ENCODE results near the gene TESK1.
"Not testable (repeated sequence)": the region's sequence is repeated elsewhere in the genome, so short reads cannot be mapped to it uniquely, and the experiment has no call there.

Gene TESK1

GRCh38 chr9:35604578-35605350 is at the start of gene TESK1:
Gene TESK1 (plus strand): TSS chr9:35605262. CDS start chr9:35605620, 358 bp downstream.
- DNase-seq: peak; percentile 60

DNA sequence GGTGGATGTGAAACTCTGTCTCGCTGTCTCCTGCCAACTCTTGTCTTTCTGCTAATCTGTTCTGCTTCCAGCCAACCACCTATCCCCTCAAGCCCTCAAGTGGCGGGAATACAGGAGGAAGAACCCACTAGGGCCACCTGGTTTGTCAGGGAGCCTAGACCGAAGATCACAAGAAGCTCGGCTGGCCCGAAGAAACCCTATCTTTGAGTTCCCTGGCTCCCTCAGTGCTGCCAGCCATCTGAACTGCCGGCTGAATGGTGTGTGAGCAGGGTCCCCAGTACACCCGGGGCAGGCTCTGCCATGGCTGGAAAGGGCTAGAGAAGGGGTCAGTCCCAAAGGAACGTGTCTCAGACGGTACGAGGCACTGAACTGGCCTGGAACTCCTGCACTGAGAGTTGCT is 49.2 kb upstream of the TESK1 start:
- no peak for DNase-seq

DNA sequence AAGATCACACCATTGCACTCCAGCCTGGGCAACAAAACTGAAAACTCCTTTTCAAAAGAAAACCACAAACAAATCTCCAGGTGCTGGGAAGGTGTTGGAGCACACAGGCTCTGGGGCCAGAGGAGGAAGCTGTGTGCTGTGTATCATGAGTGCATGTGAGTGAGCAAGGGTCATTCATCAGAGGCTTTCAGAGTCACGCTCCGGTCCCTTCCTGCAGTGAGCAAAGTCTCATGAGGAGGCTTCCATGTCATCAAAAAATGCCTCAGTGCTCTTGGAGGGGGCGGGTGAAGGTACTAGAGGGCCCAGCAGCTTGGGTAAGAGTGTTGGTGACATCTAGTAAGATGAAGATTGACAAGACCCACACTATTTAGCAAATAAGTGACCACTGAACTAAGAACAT is 48.3 kb upstream of the TESK1 start:
- DNase-seq: no peak

DNA sequence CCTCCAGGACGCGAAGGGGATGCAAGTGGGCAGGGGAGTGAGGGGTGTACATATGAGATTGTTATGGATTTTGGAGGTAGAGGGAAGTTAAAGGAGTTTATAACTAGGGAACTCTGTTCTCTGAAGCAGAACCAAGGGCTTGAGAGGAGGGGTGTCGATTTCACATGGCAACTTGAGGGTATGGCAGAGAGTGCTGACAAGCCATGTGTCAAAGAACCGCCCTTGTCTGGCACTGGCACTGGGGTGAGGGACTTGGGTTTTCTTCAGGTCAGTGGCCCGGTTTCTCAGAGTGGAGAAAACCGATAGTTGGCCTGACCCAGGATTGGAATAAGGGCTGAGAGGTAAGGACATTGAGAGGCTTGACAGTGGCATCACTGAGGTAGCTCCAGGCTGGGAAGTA is 47.7 kb upstream of the TESK1 start:
- DNase-seq: no peak

DNA sequence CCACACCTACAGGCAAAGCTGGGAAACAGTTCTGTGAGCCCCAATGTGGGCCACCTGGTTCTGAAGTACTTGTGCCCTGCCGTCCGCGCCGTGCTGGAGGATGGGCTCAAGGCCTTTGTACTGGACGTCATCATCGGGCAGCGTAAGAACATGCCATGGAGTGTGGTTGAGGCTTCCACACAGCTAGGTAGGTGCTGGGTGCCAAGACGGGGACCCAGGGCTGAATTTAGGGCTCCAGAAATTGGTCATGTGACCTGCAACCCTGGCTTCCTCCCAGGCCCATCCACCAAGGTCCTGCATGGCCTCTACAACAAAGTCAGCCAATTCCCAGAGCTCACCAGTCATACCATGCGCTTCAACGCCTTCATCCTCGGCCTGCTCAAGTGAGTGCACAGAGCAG is 46.9 kb upstream of the TESK1 start:
- DNase-seq: no peak

GRCh38 chr9:35559792-35560530 is 45.1 kb upstream of the TESK1 start:
- DNase-seq: no peak

DNA sequence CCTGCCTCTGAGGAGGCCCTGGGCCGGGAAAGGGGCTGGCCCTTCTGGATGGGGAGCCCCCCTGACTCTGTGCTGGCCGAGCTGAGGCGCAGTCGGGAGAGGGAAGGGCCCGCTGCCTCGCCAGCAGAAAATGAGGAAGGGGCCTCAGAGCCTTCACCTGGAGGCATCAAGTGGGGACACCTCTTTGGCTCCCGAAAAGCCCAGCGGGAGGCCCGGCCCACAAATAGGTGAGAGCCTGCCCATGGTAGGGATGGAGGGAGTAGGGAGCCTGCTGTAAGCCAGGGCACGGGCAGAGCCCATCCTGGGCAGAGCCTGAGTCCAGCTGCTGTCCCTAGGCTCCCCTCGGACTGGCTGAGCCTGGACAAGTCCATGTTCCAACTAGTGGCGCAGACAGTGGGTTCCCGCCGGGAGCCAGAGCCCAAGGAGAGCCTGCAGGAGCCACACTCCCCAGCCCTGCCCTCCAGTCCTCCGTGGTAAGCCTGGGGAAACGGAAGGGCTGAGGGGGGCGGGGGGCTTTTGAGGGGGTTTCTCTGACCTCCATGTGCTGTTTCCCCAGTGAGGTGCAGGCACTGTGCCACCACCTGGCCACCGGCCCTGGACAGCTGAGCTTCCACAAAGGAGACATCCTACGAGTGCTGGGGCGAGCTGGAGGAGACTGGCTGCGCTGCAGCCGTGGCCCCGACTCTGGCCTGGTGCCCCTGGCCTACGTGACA is 44.3 kb upstream of the TESK1 start:
- no peak for DNase-seq

DNA sequence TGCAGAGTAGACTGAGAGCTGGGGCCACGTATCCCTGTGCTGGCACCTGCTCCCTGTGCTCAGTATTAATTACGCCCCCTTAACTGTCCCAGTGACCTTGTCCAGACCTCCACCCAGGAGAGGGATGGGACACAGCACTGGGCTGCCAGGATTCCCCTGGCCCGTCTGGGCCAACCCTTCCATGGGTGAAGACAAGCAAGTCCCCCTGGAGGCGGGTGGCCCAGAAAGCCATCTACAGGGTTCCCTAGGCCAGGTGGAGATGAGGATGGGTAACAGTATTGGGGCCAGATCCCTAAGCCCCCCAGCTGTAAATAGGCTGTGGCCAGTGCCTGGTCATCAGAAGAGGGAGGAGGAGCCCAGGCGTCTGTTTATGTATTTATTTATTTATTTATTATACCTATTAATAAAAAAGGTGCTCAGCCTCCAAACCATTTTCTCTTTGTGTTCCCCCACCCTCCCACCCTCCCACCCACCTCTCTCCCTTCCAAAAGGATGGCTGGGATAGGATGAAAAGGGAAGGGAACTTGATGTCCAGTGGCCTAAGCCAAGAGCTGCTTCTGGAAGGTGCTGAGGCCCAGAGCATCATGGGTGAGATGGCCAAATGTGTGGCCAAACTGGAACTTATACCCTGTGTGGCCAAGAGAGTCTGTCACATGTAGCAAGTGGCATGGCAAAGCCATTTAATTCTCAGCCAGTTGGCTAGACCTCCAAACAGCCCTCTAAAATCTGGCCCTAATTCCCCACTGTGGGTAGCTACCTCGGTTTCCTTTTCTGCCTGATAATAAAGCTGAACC is 43.4 kb upstream of the TESK1 start:
- DNase-seq: no peak

GRCh38 chr9:35562895-35563780 is 41.9 kb upstream of the TESK1 start:
- no peak for DNase-seq

DNA sequence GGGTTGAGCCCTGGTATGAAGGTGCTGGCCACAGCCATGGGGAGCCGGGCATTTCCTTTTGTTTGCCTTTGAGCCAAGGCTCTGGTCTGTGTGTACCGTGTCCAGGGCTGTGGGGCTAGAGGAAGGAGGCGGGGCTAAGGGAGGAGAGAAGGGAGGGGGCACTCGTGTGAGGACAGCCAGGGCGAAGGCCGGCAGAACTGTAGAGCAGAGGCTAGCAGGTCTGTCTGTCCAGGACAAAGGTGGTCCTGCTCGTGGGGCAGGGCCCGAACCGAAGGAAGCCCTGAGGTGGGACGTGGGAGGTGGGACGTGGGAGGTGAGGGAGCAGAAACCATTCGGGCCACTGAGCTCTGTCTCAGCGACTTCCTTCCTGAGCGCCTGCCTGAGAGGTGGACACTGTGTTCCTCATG is 41.3 kb upstream of the TESK1 start:
- no peak for DNase-seq

GRCh38 chr9:35564658-35565061 is 40.4 kb upstream of the TESK1 start:
- DNase-seq: no peak

DNA sequence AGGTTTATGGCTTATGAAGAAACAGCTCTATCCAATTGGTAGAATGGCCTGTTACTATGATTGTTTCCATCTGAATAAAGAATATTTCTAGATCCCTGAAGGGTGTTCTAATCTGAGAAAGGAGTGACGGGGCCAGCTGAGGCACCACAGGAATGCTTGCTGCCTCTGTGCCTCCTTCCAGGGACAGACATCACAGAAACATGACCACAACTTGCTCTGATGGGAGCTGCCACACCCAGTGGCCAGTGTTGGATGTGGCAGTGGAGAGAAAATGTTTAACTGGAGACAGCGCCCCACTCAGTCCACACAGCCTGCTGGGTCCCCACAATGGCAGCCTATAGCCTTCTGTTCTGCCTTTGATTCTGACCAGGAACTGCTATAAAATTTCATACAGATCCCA is 38.6 kb upstream of the TESK1 start:
- DNase-seq: peak; percentile 46

DNA sequence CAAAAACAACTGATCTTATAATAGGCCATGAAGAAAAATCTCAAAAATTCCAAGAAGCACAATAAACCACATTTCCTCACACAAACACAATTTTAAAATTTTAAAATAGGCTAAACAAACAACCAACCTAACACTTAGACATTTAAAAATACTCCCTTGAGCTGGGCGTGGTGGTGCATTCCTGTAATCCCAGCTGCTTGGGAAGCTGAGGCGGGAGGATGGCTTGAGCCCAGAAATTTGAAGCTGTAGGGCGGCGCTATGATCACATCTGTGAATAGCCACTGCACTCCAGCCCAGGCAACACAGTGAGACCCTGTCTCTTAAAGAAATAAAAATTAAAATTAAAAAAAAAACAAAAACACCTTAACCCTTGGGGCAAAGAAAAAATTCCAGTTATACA is 36.9 kb upstream of the TESK1 start:
- DNase-seq: no peak

DNA sequence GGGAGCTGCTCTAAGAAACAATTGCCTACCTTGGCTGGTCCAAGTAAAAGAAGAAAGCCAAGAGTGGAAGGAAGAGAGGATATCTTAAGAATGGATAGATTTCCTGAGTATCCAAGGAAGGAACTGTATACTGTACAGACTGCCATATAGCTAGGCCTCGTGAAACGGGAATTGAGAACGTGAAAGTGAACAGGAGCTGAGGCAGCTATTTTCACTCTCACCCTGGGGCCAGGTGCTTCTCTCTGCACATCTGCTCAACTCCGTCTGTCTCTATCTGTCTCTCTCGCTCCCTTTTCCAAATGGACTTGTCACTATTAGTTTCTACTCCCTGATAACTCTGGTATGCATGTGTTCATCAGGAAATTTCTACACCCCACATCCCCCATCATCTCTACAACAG is 35.9 kb upstream of the TESK1 start:
- no peak for DNase-seq

DNA sequence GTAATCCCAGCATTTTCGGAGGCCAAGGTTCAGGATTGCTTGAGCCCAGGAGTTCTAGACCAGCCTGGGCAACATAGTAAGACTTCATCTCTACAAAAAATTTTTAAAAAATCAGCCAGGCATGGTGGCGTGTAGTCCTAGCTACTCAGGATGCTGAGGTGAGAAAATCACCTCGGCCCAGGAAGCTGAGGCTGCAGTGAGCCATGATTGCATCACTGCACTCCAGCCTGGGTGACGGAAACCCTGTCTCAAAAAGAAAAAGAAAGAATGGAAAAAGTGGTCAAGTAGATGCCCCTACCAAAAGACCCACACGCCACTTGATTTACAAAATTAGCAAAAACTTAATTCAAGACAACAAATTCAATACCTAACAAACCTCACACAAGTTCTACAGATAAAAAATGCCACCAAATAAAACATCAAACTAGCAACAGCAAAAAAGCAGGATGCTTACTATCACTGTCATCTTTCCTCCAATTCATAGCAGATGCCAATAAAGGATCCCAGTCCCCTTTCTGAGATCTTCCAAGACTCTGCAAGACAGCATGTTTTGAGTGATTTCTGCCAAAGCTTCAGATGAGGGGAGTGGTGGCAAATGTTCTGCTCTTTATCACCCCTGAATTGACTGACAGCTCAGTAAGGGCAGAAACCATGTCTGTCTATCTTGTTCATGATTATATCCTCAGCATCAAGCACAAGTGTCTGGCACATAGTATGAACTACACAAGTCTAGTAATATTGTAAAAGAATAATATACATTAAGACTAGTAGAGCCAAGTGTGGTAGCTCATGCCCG is 34.2 kb upstream of the TESK1 start:
- DNase-seq: no peak

DNA sequence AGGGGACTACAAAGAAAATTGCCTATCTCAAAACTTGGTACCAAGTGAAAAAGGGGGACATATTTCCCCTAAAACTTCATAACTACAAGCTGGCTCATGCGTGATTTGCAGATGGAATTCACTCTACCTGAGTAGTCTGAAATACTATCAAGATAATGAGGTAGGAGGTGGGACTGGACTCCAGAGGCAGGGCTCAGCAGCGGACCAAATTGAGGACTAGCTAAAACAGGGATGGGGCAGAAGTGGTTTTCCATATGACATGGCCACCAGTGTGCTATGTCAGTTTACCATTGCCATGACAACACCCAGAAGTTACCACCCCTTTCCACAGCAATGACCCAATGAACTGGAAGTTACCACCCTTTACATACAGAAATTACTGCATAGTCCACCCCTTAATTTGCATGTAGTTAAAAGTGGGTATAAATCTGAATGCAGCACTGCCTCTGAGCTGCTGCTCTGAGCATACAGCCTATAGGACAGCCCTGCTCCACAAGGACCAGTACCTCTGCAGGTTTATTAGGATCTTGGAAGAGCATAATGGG is 30.4 kb upstream of the TESK1 start:
- DNase-seq: no peak

GRCh38 chr9:35575478-35575877 is 29.6 kb upstream of the TESK1 start:
- no peak for DNase-seq

- no peak for DNase-seq
Observed at GRCh38 chr9:35577486-35577885, 27.6 kb upstream of the TESK1 start.

DNA sequence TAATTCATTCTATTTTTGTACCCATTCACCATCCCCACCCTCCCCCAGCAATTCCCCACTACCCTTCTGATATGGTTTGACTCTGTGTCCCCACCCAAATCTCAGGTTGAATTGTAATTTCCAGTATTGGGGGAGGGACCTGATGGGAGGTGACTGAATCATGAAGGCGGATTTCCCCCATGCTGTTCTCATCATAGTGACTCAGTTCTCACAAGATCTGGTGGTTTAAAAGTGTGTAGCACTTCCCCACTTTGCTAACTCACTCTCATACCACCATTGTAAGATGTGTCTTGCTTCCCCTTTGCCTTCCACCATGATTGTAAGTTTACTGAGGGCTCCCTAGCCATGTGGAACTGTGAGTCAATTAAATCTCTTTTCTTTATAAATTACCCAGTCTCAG is 25.9 kb upstream of the TESK1 start:
- no peak for DNase-seq

DNA sequence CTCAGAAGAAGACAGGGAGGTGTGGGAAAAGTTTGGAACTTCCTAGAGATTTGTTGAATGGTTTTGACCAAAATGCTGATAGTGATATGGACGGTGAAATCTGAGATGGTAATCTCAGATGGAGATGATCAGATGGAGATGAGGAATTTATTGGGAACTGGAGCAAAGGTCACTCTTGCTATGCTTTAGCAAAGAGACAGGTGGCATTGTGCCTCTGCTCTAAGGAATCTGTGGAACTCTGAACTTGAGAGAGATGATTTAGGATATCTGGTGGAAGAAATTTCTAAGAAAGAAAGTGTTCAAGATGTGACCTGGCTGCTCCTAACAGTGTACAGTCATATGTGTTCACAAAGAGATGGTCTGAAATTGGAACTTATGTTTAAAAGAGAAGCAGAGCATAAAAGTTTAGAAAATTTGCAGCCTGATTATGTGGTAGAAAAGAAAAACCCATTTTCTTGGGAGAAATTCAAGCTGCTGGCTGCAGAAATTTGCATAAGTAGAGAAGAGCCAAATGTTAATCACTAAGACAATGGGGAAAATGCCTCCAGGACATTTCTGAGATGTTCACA is 25.3 kb upstream of the TESK1 start:
- DNase-seq: not testable (repeated sequence)
